GM23338 (cell line): ENCODE measurements around the gene KRT83.

ENCODE experiments used
- CREB1 ChIP-seq: fragments of 250-450 bp; sonication (Bioruptor Pico); IDR thresholded peaks from 2 replicates; pipeline ENCODE4 v1.5.0; 2020; ENCODE audit warnings: low read depth, mild to moderate bottlenecking, moderate library complexity
- EZH2 ChIP-seq: fragments of 200-600 bp; sonication (generic); IDR thresholded peaks from one replicate; pipeline ENCODE4 v1.8.0; 2017; ENCODE audit warnings: antibody characterized with exemption, mild to moderate bottlenecking, low read depth; ENCODE audit not compliant: unreplicated experiment
- EZH2phosphoT487 ChIP-seq: fragments of 200-600 bp; sonication (generic); IDR thresholded peaks from one replicate; pipeline ENCODE4 v1.8.1; 2018; ENCODE audit warnings: antibody characterized with exemption; ENCODE audit not compliant: unreplicated experiment
- JUNB ChIP-seq: IDR thresholded peaks from one replicate; pipeline ENCODE4 v1.6.1; 2016; ENCODE audit warnings: antibody characterized with exemption; ENCODE audit not compliant: unreplicated experiment
- NANOG ChIP-seq: IDR thresholded peaks from 2 replicates; pipeline ENCODE4 v1.6.1; 2016; ENCODE audit warnings: antibody characterized with exemption, borderline replicate concordance
- POLR2AphosphoS5 ChIP-seq: IDR thresholded peaks from 2 replicates; pipeline ENCODE4 v1.6.1; 2016; ENCODE audit warnings: antibody characterized with exemption, low read depth
- STAT1 ChIP-seq: IDR thresholded peaks from one replicate; pipeline ENCODE4 v1.6.1; 2016; ENCODE audit warnings: antibody characterized with exemption; ENCODE audit not compliant: unreplicated experiment
- ZNF114 ChIP-seq: fragments of 250-450 bp; sonication (Bioruptor Pico); IDR thresholded peaks from 2 replicates; pipeline ENCODE4 v1.5.0; 2020; ENCODE audit warnings: mild to moderate bottlenecking, moderate library complexity
- ZNF331 ChIP-seq: fragments of 250-450 bp; sonication (Bioruptor Pico); IDR thresholded peaks from 2 replicates; pipeline ENCODE4 v1.5.0; 2020; ENCODE audit warnings: low read depth, mild to moderate bottlenecking, moderate library complexity
- TF ChIP-seq, protein P1 (sequence below), 2 experiments: fragments of 200-600 bp in 1 of 2; sonication (generic) in 1 of 2; conservative IDR thresholded peaks; 2 replicates each; pipeline versions ENCODE4 v1.5.1 to v1.6.1; 2016 to 2017; ENCODE audit warnings: antibody characterized with exemption in 2 of 2, low read depth in 2 of 2, mild to moderate bottlenecking in 2 of 2, moderate library complexity in 1 of 2
- TF ChIP-seq, protein P2 (sequence below): IDR thresholded peaks from 2 replicates; pipeline ENCODE4 v1.6.1; 2016; ENCODE audit warnings: antibody characterized with exemption
- TF ChIP-seq, protein P3 (sequence below): IDR thresholded peaks from one replicate; pipeline ENCODE4 v1.6.1; 2018; ENCODE audit warnings: antibody characterized with exemption; ENCODE audit not compliant: unreplicated experiment
- TF ChIP-seq, protein P4 (sequence below): fragments of 250-450 bp; sonication (Bioruptor Pico); IDR thresholded peaks from 2 replicates; pipeline ENCODE4 v1.5.0; 2020; ENCODE audit warnings: mild to moderate bottlenecking, moderate library complexity

DNA sequence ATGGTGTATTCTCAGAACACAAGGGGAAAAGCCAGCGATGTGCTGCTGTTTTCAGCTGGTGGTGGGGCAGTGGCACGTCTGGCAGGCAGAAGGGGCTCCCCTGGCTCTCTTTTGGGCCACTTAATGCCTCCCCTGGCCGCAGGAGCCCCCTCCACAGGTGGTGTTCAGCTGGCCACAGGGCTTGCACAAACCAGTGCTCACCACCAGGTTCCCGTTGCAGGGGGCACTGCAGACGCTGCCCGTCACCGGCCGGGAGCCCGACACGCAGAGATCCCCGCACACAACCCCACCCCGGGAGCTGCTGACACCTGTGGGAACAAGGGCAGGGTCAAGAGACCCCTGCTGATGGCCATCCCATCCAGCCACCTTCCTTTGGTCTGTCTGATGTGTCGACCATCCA, 6.7 kb downstream of the KRT83 start:
- TF ChIP-seq JUNB, result no peak
- TF ChIP-seq, protein P1, sequence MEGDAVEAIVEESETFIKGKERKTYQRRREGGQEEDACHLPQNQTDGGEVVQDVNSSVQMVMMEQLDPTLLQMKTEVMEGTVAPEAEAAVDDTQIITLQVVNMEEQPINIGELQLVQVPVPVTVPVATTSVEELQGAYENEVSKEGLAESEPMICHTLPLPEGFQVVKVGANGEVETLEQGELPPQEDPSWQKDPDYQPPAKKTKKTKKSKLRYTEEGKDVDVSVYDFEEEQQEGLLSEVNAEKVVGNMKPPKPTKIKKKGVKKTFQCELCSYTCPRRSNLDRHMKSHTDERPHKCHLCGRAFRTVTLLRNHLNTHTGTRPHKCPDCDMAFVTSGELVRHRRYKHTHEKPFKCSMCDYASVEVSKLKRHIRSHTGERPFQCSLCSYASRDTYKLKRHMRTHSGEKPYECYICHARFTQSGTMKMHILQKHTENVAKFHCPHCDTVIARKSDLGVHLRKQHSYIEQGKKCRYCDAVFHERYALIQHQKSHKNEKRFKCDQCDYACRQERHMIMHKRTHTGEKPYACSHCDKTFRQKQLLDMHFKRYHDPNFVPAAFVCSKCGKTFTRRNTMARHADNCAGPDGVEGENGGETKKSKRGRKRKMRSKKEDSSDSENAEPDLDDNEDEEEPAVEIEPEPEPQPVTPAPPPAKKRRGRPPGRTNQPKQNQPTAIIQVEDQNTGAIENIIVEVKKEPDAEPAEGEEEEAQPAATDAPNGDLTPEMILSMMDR (conservative IDR thresholded peaks at IDR 0.05; ENCODE audit: low read depth in 2 of 2), result no peak
- no peak for TF ChIP-seq POLR2AphosphoS5
- no peak for TF ChIP-seq EZH2phosphoT487
- no peak for TF ChIP-seq ZNF114 (CRISPR knock-in tag)
- TF ChIP-seq, protein P2, sequence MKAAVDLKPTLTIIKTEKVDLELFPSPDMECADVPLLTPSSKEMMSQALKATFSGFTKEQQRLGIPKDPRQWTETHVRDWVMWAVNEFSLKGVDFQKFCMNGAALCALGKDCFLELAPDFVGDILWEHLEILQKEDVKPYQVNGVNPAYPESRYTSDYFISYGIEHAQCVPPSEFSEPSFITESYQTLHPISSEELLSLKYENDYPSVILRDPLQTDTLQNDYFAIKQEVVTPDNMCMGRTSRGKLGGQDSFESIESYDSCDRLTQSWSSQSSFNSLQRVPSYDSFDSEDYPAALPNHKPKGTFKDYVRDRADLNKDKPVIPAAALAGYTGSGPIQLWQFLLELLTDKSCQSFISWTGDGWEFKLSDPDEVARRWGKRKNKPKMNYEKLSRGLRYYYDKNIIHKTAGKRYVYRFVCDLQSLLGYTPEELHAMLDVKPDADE, result no peak
- TF ChIP-seq, protein P3, sequence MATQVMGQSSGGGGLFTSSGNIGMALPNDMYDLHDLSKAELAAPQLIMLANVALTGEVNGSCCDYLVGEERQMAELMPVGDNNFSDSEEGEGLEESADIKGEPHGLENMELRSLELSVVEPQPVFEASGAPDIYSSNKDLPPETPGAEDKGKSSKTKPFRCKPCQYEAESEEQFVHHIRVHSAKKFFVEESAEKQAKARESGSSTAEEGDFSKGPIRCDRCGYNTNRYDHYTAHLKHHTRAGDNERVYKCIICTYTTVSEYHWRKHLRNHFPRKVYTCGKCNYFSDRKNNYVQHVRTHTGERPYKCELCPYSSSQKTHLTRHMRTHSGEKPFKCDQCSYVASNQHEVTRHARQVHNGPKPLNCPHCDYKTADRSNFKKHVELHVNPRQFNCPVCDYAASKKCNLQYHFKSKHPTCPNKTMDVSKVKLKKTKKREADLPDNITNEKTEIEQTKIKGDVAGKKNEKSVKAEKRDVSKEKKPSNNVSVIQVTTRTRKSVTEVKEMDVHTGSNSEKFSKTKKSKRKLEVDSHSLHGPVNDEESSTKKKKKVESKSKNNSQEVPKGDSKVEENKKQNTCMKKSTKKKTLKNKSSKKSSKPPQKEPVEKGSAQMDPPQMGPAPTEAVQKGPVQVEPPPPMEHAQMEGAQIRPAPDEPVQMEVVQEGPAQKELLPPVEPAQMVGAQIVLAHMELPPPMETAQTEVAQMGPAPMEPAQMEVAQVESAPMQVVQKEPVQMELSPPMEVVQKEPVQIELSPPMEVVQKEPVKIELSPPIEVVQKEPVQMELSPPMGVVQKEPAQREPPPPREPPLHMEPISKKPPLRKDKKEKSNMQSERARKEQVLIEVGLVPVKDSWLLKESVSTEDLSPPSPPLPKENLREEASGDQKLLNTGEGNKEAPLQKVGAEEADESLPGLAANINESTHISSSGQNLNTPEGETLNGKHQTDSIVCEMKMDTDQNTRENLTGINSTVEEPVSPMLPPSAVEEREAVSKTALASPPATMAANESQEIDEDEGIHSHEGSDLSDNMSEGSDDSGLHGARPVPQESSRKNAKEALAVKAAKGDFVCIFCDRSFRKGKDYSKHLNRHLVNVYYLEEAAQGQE, result no peak
- no peak for TF ChIP-seq EZH2
- TF ChIP-seq ZNF331 (CRISPR knock-in tag), result no peak
- no peak for TF ChIP-seq CREB1
- TF ChIP-seq NANOG, result no peak
- TF ChIP-seq, protein P4, sequence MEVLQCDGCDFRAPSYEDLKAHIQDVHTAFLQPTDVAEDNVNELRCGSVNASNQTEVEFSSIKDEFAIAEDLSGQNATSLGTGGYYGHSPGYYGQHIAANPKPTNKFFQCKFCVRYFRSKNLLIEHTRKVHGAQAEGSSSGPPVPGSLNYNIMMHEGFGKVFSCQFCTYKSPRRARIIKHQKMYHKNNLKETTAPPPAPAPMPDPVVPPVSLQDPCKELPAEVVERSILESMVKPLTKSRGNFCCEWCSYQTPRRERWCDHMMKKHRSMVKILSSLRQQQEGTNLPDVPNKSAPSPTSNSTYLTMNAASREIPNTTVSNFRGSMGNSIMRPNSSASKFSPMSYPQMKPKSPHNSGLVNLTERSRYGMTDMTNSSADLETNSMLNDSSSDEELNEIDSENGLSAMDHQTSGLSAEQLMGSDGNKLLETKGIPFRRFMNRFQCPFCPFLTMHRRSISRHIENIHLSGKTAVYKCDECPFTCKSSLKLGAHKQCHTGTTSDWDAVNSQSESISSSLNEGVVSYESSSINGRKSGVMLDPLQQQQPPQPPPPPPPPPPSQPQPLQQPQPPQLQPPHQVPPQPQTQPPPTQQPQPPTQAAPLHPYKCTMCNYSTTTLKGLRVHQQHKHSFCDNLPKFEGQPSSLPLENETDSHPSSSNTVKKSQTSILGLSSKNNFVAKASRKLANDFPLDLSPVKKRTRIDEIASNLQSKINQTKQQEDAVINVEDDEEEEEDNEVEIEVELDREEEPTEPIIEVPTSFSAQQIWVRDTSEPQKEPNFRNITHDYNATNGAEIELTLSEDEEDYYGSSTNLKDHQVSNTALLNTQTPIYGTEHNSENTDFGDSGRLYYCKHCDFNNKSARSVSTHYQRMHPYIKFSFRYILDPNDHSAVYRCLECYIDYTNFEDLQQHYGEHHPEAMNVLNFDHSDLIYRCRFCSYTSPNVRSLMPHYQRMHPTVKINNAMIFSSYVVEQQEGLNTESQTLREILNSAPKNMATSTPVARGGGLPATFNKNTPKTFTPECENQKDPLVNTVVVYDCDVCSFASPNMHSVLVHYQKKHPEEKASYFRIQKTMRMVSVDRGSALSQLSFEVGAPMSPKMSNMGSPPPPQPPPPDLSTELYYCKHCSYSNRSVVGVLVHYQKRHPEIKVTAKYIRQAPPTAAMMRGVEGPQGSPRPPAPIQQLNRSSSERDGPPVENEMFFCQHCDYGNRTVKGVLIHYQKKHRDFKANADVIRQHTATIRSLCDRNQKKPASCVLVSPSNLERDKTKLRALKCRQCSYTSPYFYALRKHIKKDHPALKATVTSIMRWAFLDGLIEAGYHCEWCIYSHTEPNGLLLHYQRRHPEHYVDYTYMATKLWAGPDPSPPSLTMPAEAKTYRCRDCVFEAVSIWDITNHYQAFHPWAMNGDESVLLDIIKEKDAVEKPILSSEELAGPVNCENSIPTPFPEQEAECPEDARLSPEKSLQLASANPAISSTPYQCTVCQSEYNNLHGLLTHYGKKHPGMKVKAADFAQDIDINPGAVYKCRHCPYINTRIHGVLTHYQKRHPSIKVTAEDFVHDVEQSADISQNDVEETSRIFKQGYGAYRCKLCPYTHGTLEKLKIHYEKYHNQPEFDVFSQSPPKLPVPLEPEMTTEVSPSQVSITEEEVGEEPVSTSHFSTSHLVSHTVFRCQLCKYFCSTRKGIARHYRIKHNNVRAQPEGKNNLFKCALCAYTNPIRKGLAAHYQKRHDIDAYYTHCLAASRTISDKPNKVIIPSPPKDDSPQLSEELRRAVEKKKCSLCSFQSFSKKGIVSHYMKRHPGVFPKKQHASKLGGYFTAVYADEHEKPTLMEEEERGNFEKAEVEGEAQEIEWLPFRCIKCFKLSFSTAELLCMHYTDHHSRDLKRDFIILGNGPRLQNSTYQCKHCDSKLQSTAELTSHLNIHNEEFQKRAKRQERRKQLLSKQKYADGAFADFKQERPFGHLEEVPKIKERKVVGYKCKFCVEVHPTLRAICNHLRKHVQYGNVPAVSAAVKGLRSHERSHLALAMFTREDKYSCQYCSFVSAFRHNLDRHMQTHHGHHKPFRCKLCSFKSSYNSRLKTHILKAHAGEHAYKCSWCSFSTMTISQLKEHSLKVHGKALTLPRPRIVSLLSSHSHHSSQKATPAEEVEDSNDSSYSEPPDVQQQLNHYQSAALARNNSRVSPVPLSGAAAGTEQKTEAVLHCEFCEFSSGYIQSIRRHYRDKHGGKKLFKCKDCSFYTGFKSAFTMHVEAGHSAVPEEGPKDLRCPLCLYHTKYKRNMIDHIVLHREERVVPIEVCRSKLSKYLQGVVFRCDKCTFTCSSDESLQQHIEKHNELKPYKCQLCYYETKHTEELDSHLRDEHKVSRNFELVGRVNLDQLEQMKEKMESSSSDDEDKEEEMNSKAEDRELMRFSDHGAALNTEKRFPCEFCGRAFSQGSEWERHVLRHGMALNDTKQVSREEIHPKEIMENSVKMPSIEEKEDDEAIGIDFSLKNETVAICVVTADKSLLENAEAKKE, result no peak
- TF ChIP-seq STAT1, result no peak
